ENCODE results near the gene MAP1B. TPM values are rescaled to one million over a fixed set of nuclear protein-coding genes. Genes with fewer than 3 reads are reported as not detected.

Gene MAP1B
- polyA plus RNA-seq, 10 donors: 26.4 to 56.8 (median 42.2) TPM

DNA sequence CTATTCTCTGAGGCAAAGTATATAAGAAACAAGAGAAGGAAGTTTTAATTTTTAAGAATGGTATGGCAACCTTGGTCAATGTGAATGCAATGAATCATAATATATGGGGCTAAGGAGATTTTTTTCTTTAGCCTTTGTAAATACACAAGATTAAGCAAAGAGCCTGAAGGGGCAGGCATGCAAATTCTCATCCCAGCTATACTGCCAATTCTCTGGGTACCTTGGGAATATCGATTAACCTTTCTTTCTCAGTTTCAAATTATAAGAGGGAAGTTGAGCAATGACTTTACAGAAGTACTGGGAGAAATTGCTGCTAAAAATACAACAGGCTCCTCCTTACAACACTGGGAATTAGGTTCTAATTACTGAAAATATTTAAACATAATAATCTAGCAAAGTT lies 115.2 kb downstream of the MAP1B start:
- DNase-seq: no peak

DNA sequence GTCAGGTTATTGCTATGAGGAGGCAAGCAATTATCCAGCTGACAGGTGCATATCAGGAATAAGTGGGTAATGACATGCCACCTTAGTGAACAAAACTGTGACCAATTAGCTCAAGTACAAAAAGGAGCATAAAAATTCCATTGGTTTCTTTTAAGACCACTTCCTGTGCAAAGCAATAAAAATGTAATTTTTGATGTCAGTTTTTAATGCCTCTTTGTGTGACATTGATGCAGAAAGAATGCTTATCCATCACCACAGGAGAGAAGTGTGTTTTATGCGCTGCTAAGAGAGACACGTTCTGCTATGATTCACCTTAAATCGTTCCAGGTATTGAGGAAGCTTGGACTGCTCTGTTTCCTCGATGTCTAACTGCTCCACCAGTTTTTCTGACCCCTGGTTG lies 116.1 kb downstream of the MAP1B start:
- no peak for DNase-seq

DNA sequence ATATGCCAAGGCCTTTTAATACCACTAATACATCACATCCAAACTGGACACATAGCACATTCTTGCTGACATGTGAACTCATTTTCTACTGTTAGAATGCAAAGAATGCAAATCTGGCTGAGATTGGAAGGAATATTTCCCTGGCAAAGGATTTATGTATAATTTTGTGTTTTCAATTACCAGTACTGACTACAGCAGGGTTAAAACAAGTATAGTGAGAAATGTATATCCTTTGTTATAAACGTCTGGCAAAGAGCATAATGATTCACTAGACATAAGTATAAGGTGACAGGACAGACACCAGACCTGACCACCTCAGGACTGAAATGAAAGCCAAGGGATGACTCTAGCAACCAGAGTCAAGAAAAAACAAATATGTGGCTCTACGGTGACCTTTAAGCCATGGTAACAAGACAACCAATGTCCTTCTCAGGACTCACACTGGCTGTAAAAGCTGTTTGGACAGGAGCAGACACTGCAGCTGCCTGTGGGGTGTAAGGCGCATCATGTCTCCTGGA lies 117.7 kb downstream of the MAP1B start:
- DNase-seq: peak in 1 of 3 donors; percentile 76

DNA sequence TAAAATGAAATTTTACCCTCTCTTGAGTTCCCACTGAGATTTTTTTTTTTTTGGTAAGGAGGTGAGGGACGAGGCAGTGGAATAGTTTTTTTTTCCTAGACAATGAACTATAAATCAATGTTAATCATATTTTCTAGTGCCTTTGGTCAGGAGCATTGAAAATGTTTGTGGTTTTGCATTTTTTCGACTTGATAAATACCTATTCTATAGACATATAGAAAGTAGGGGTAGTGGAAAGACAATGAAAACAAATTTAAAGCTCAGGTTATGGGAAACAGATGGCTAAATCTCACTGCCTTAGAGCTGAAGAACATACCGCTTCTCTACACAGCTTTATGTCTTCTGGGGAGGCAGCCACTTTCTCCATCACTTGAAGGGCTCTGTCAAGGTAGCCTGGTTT lies 118.5 kb downstream of the MAP1B start:
- no peak for DNase-seq

DNA sequence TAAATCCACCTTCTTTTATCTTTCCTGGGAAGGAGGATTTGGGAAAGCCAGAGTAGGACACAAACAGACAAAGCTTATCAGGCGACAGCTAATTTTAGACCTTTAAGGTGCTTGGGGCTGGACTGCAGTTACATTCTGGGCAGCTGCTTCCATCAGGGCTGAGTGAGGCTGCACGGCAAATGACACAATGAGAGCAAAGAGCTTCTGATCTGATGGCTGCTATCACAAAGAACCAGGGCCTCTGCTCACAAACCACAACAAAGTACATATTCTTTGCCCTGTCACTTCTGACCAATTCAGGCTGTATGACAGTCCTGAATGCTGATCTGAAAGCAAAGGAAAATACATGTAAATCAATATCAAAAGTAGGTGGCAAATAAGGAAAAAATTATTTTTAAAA lies 119.7 kb downstream of the MAP1B start:
- DNase-seq: no peak

DNA sequence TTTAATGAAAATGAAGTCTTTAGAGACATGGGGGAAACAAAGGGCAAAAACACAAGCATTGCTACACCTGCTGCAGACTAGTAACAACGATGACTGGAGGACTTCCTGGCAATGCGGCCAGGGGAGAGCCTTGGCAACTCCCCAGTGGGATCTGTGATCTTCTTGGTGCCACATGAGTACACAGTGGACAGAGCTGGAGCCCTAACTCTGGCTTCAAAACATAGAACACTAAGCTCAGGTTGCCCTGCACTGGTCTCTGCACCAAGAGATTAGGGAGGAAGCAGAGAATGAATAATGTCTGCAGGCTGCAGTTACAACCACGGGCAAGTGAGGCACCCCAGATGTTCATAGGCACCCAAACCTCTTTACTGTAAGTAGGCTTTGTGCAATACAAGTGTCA lies 121.7 kb downstream of the MAP1B start:
- no peak for DNase-seq

DNA sequence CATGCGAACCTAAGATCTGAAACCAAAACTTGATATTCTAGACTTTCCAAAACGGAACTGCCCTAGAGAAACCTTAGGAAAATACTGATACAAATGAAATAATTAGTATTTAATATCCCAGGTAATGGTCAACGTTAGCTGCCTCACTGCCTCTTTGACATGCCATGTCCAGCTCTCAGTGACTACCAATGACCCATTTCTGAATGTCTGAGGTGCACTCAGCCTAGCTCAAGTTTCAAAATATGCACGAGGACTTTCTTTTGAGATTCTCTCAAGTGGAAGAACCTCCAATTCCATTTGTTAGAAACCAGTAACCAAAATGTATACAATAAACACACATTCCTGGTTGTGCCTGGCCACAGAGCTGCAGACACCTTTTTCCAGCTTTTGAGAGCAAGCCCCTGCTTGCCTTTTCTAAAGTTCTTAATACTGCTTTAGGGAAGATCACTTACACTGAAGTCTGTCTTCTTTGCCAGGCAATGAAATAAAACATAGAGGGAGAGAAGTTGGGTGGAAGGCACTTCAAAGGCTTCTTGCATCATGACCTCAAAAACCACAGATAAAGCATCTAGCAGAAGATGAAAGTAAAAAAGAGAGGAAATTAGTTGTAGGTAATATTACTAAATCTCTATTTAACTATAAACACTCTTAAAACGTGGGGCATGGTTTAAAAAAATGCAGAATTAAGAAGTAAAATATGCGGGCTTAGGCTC lies 124.9 kb downstream of the MAP1B start:
- no peak for DNase-seq

DNA sequence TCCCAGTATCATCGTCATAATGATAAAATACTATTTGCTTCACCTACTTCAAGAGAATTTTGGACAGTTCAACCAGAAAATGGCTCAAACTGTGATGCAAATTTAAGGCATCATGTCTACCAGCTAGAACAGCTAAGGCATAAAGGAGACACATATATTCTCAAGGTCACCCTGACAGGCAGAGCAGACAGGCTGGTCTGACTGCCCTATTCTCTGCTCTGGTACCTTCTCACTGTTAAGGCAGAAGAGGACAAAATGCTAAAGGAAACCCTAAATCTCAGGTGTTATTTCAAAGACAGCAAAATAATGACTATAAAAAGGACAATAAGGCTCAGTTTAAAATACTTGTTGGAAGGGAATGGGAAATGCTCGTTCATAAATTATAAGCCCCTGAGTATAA lies 125.6 kb downstream of the MAP1B start:
- DNase-seq: no peak

DNA sequence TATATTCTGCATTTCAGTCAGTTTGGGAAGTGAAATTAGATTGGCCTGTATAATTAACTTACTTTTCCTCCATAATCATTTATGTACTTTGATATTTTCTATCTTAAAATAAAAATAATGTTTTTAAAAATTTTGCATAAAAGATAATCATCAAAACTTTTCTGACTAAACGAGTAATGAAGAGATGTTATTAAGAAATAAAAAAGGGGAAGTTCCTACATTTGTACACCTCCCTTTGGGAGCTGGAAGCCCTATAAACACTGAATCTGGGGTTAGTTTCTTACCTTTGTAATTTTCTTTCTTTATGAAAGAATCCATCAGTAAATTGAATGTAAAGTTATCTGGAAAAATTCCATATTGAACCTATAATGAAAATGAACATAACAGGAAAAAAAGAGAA lies 126.6 kb downstream of the MAP1B start:
- no peak for DNase-seq

DNA sequence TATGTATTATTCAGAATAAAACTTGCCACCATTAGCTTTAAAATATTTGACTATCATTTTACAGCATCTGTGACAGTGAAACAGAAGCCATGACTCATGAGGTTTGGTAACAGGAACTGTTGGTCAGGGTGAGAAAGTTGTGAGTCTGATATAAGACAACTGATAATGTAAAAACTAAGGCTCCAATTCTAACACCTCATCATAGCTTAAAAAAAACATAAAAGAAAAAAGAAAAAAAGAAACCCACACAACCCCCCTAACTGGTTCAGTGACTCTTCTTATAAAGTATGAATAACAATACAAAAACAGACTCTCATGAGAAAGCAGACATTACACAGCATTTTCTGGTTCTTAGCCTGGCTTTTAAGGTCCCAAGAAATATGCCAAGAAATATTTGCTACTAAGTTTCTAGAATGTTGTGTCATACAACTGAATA lies 127.0 kb downstream of the MAP1B start:
- DNase-seq: peak in 1 of 3 donors; percentile 71

DNA sequence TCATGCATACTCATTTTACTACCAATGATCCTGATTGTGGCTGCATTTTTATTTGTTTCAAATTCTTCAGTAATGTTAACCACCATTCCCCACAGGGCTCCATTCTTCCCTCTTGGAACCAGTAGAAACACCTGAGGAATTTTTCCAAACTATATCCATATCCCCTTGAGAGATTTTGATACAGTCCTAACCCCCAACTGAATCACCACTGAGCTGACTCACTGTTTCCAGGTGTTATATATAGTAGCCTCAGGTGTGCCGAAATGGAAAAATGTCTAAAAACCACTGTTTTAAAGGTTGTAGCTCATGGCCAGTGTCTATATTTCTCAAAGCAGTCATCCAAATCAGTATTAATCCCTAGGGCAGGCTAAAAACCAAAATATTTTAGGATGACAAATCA lies 127.6 kb downstream of the MAP1B start:
- no peak for DNase-seq

DNA sequence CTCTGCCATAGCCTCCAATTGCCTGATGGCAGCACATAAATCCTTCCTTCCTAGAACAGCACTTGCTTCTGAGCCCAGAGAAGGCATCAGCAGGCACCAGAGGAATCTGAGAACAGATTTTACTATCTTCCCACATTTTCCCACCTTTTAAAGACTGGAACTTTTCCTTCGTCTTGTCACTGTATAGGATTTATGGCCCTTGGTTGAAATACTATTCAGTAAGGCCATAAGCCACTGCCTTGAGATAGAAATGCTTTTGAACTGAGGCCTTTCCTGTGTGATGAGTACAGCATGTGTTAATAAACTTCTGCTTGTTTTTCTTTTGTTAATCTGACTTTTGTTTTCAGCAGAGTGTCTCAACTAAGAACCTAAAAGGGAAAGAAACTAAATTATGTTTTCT lies 128.4 kb downstream of the MAP1B start:
- no peak for DNase-seq

DNA sequence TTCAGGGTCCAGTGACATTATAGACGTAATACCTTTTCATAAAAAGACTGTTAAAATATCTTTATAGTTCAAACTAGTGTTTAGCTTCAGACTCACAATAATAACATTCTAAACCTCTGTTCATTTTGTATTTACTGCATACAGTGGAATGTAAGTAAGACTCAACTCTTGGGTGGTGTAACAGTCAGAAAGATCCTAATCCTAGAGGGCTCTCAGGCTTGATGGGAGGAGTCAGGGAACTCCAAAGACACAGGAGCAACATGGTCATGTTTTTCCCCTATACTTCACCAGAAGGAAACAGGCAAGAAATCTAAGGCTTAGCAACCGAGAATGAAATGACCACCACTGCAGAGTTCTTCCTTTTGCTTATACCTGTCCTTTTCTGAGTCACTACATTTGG lies 130.1 kb downstream of the MAP1B start:
- DNase-seq: no peak

DNA sequence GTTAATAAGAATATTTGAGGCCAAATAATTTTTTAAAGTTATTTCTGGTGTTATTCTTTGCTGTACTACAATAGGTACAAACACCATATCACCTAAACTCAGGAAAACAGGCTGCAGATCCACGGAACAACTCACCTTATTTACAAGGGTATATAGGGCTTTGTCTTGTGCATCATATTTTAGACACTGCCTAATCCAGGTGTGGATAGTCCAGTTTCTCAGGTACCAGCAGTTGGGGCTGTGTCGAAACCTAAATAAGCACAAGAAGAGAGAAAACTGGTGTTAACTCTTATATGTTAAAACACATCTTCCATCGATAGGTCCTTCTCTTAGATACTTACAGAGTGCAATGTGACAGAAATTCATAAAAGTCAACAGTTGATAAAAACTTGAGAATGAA lies 130.6 kb downstream of the MAP1B start:
- DNase-seq: no peak

DNA sequence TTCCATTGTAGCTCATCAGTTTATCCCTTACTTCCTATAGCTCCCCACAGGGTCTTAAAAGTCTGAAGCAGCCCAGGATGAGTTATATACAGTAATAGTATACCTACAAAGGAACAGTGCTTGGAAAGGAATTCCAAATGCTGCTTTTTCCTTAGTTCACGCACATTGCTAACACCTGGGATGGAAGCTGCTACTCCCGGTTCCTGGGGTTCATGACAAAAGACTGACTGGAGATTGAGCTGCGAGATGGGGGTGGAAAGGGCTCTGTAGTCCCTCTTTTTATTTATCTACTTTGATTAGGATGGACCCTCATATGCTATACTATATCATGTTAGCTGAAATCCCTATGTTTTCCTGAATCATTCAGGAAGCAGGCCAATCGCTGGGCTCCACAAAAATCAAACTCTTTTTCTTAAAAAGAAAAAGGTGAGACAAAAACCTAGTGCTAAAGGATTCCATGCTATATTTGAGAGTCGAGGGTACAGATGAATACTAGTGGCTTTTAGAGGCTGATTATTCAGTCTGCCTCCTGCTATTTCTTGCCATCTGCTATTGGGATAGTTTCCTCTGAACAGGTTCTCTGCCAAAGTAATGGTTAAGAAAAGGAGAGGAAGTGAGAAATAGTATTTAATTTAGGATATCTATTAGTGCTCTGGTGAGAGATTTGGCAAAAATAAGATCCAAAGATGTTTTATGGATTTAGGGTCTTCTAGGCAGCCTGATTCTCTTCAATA lies 131.6 kb downstream of the MAP1B start:
- DNase-seq: no peak

DNA sequence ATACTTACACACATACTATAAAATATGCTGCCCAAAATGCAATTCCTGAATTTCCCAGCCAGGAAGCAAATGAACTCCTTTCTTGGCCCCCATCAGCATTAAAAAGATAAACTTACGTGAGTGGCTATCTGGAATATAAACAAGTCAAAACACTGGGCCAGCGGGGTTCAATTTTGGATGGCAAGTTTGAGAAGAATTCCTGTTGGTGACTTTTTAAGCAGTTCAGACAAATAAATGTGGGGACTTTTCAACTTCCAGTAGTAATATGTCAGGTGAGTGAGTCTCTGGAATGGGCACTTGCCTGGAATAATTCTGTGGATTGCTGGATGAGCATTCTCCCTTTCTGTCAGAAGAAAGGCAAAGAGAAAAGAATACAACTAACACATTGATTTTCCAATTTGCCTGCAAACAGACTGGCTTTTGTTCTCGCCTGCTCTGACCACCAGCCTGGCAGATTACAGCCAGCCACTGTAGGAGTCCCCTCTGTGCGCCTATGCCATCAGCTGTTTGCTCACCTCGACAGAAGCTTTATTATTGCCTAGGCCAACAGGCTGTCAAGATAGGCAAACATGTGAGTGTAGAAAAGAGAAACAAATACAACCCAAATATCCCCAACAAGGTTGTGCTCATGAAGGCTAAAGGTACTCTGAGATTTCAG lies 134.2 kb downstream of the MAP1B start:
- no peak for DNase-seq

DNA sequence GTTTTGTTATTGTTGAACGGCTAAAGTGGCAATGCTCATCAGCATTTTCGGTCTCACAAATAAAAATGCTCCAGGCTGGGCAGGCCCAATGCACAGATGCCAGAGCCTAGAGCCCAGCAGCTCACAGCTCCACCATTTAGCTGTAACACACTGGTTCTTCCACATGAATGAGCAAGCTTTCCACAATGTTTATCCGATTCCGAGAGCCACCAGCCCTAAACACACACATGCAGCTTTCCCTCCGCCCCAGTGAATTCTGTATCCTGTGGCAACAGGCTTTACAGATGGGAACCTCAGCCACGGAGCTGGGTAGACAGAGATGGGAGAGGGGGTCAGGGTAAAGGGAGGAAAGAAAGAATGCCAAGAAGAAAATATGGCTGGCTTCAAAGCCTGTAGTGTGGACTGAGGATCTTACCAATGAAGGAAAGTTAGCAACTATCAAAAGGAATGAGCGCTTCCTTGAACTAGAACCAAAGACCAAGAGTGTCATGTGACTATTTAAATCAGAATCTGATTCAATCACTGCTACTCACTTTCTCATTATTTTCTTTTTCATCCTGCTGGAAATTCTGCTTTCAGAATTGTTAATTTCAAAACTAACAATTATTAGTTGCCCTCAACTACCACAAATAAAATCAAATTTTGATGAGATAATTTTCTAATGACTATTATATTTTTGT lies 135.7 kb downstream of the MAP1B start:
- DNase-seq: no peak

DNA sequence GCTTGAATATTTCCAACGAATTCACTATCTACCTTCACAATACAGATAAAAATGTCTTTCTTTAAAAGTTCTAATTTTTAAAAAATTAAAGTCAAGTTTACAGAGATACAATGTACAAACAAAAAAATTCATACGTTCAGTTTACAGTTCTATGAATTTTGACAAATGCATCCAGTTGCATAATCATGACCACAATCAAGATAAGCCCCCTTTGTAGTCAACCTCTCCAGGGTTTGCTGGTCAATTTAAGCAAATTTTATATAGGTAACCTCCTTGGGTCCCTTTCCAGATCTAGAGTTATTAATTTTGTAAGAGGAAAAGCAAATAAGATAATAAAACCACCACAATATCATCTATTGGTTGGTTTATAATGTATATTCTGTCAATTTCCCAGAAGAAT lies 136.4 kb downstream of the MAP1B start:
- no peak for DNase-seq

DNA sequence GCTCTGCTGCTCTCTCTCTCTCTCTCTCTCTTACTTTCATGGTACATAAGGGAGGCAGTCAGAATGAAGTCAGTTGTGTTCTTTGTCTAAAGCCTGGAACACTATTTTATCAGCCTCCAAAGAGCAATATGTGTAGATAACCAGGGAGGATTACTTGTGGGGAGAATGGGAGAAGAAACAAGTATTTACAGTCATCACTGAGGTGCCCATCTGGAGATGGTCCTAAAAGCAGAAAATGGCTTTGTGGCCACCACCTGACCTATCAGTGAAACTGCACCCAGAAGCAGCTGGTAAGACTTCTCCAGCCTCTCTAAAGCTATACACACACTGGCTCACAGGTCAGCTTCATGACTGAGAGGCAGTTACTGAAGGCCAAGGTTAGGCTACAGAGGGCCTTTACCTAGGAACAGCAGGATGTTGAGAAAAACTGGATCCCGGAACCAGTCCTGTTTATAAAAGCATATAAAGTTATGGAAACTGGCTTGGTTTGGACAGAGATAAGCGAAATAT lies 137.6 kb downstream of the MAP1B start:
- DNase-seq: no peak

DNA sequence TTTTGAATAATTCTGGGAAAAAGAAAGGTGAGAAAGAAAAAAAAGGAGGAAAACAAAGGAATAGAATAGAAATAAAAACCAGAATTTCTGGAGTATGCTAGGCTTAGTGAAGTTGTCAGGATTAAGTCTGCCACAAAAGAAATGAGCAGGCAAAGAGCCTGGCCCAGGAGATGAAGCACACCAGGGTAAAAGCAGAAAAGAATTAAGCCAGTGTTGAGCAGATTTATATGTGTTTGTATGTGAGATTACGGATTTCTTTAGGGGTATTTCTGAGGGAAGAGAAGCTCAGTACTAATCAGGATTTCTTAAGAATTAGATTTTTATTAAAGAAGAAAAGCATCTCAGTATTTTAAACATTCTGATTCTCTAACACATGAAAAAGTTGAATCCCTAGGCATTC lies 138.3 kb downstream of the MAP1B start:
- no peak for DNase-seq

DNA sequence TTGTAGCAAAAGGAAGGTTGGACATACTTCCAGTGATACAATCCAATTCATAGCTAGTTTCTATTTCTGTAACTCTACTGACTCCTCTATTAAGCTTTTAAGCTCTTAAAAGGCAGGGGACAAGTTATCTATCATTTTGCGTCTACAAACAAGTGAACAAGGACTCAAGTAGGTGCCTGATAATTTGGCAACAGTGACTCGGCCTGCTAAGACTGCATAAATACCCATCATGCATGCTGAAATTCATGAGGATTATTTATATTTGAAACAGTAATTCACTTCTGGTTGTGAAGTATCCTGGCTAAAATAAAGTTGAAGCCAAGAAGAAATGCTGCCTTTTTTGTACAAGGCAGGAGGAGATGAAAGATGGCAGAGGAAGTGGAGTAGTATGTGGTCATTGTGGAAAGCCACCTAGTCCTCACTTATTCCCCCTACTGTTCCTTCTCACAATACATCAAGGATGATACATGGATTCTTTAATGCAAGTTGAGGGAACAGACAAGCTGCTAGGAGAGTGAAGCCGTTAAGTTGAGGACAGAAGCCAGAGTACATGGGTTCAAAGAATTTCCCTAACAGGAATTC lies 138.8 kb downstream of the MAP1B start:
- peak in 1 of 3 donors; percentile 55 for DNase-seq

Measured in muscle of back (tissue), 11 donors.